ENCODE measurements around the gene CHRDL1. TPM values are rescaled to one million over a fixed set of nuclear protein-coding genes. Genes with fewer than 3 reads are reported as not detected.

Gene CHRDL1
- polyA plus RNA-seq, 1 of the 3 experiments (the other 2 are of a cell fraction): 0.64 TPM

DNA sequence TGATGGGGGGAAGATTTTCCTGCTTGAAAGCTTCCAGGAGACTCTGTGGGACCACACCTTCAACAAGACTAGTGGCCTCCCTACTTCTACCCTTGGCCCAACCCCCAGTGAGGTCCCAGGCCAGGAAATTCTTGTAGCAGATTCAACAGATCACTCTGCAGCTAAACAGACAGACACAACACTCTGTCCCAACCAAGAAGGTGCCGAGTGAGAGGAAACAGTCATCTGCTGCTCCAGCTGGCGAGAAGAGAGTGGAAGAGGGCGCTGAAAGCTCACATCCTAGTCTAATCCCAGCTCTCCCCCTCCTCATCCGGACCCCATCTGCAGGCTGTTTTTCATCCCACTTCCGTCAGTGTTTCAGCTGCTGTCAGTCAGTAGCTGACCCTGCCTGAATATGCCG lies 63.4 kb downstream of the CHRDL1 start:
- Histone ChIP-seq H3F3A (replicated peaks; ENCODE audit: insufficient read depth) (no peaks in the 10 kb centered on the region), H3K9me2 (no peaks in the 10 kb centered on the region), H3K27ac (ENCODE audit: low read depth in 2 of 2, low read length in 1 of 2) (no peak overlapping the region), H3K9ac (no peak overlapping the region), H3K36me3 (replicated peaks in 1 of 2; ENCODE audit: control insufficient read depth in 1 of 2, insufficient read depth in 2 of 2, low read length in 1 of 2) (no peaks in the 10 kb centered on the region), H3K4me3 (ENCODE audit: low read depth in 2 of 2, low read length in 1 of 2) (no peak overlapping the region), H3K9me3 (no peaks in the 10 kb centered on the region), H3K4me2 (no peak overlapping the region), H4K20me1 (ENCODE audit: insufficient read depth) (no peaks in the 10 kb centered on the region), H3K4me1 (ENCODE audit: control insufficient read depth in 1 of 2, insufficient read depth in 2 of 2, low read depth in 1 of 2, low read length in 1 of 2) (no peaks in the 10 kb centered on the region), H3K79me2 (ENCODE audit: insufficient read depth) (no peaks in the 10 kb centered on the region), H2AFZ (ENCODE audit: low read depth) (no peak overlapping the region), H3K27me3 (ENCODE audit: insufficient read depth) (no peaks in the 10 kb centered on the region)
- DNase-seq: no peak
- CTCF ChIA-PET: no interaction called here
- POLR2A ChIA-PET: no interaction called here
- TF ChIP-seq RCOR1 (IDR thresholded peaks at IDR 0.05; ENCODE audit: low read length) (no peak), TAF1 (IDR thresholded peaks at IDR 0.05; ENCODE audit: borderline replicate concordance, low read depth, low read length) (no peak), MEF2A (IDR thresholded peaks at IDR 0.05; ENCODE audit: borderline replicate concordance, low read depth) (no peak), FOXJ3 (CRISPR knock-in tag; IDR thresholded peaks at IDR 0.05) (no peak), NFIC (IDR thresholded peaks at IDR 0.05; ENCODE audit: borderline replicate concordance) (no peak), GATA2 (CRISPR knock-in tag; IDR thresholded peaks at IDR 0.05) (no peak), RFX5 (IDR thresholded peaks at IDR 0.05; ENCODE audit: low read length) (no peak), POLR2AphosphoS5 (IDR thresholded peaks at IDR 0.05; ENCODE audit: low read depth, low read length) (no peak), SMC3 (IDR thresholded peaks at IDR 0.05; ENCODE audit: low read depth, low read length) (no peak), JUND (IDR thresholded peaks at IDR 0.05) (no peak), CHD2 (IDR thresholded peaks at IDR 0.05; ENCODE audit: low read length, partially characterized antibody) (no peak)
- WGBS (ENCODE audit: low lambda C conversion rate): 39% methylated on average over 6 of the region's 6 CpGs

DNA sequence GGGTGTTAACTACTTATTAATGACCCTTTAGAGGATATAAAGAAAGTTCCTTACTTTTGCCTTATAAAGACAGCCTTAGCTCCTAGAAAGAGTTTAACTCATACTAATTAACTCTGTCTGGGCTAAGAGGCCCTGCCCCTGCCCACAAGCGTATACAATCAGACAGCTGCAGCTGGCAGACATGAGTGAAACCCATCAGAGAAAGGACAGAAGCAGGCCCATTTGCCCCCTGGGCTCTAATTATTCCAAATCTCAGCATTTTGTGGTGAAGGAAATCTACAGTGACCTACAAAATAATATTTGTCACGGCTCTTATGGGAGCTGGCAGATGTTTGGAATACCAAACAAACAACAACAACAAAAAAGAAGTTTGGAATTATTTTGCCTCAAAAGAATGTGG lies 71.8 kb downstream of the CHRDL1 start:
- no peak for DNase-seq
- WGBS (ENCODE audit: low lambda C conversion rate): 25% methylated on average over 2 of the region's 2 CpGs
- Histone ChIP-seq H2AFZ (ENCODE audit: low read depth) (no peak overlapping the region), H3K79me2 (ENCODE audit: insufficient read depth) (no peaks in the 10 kb centered on the region), H3K27me3 (ENCODE audit: insufficient read depth) (peaks cover 16% of the 10 kb centered on the region), H4K20me1 (ENCODE audit: insufficient read depth) (no peaks in the 10 kb centered on the region), H3K4me1 (ENCODE audit: control insufficient read depth in 1 of 2, insufficient read depth in 2 of 2, low read depth in 1 of 2, low read length in 1 of 2) (no peaks in the 10 kb centered on the region), H3F3A (replicated peaks; ENCODE audit: insufficient read depth) (no peaks in the 10 kb centered on the region), H3K9ac (no peak overlapping the region), H3K4me3 (ENCODE audit: low read depth in 2 of 2, low read length in 1 of 2) (no peak overlapping the region), H3K9me2 (no peaks in the 10 kb centered on the region), H3K4me2 (no peak overlapping the region), H3K36me3 (replicated peaks in 1 of 2; ENCODE audit: control insufficient read depth in 1 of 2, insufficient read depth in 2 of 2, low read length in 1 of 2) (no peaks in the 10 kb centered on the region), H3K27ac (ENCODE audit: low read depth in 2 of 2, low read length in 1 of 2) (no peak overlapping the region), H3K9me3 (no peaks in the 10 kb centered on the region)
- CTCF ChIA-PET: no interaction called here
- POLR2A ChIA-PET: no interaction called here
- no peak for TF ChIP-seq TEAD4 (IDR thresholded peaks at IDR 0.05; ENCODE audit: borderline replicate concordance, insufficient read depth)
- TF ChIP-seq ELF1 (IDR thresholded peaks at IDR 0.05): no peak
- TF ChIP-seq YY1 (IDR thresholded peaks at IDR 0.05; ENCODE audit: low read depth): no peak
- TF ChIP-seq RXRA (IDR thresholded peaks at IDR 0.05; ENCODE audit: borderline replicate concordance, low read depth): no peak
- no peak for TF ChIP-seq CHD2 (IDR thresholded peaks at IDR 0.05; ENCODE audit: low read length, partially characterized antibody)
- no peak for TF ChIP-seq CTCF (IDR thresholded peaks at IDR 0.05)
- TF ChIP-seq POLR2AphosphoS5 (IDR thresholded peaks at IDR 0.05; ENCODE audit: low read depth, low read length): no peak
- no peak for TF ChIP-seq RAD21 (IDR thresholded peaks at IDR 0.05; ENCODE audit: low read length)
- TF ChIP-seq, protein P1, sequence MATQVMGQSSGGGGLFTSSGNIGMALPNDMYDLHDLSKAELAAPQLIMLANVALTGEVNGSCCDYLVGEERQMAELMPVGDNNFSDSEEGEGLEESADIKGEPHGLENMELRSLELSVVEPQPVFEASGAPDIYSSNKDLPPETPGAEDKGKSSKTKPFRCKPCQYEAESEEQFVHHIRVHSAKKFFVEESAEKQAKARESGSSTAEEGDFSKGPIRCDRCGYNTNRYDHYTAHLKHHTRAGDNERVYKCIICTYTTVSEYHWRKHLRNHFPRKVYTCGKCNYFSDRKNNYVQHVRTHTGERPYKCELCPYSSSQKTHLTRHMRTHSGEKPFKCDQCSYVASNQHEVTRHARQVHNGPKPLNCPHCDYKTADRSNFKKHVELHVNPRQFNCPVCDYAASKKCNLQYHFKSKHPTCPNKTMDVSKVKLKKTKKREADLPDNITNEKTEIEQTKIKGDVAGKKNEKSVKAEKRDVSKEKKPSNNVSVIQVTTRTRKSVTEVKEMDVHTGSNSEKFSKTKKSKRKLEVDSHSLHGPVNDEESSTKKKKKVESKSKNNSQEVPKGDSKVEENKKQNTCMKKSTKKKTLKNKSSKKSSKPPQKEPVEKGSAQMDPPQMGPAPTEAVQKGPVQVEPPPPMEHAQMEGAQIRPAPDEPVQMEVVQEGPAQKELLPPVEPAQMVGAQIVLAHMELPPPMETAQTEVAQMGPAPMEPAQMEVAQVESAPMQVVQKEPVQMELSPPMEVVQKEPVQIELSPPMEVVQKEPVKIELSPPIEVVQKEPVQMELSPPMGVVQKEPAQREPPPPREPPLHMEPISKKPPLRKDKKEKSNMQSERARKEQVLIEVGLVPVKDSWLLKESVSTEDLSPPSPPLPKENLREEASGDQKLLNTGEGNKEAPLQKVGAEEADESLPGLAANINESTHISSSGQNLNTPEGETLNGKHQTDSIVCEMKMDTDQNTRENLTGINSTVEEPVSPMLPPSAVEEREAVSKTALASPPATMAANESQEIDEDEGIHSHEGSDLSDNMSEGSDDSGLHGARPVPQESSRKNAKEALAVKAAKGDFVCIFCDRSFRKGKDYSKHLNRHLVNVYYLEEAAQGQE (IDR thresholded peaks at IDR 0.05; ENCODE audit: low read depth, low read length): no peak
- TF ChIP-seq MEF2A (IDR thresholded peaks at IDR 0.05; ENCODE audit: borderline replicate concordance, low read depth): no peak
